Suprapubic skin (tissue), 4 donors: ENCODE data around the gene FATE1. TPM values are rescaled to one million over a fixed set of nuclear protein-coding genes. Genes with fewer than 3 reads are reported as not detected.
A peak's percentile ranks its signal among the peaks of the same experiment; 100 is the strongest.

ENCODE experiments used
- DNase-seq, 2 donors: peaks; one replicate each; pipeline ENCODE4 v3.0.0-alpha.2; 2019; ENCODE audit warnings: low spot score in 2 of 2
- H3K27ac ChIP-seq: fragments of 200-600 bp; sonication (generic); one replicate; pipeline ENCODE4 v1.5.1; 2019
- H3K27me3 ChIP-seq: fragments of 200-600 bp; sonication (generic); one replicate; pipeline ENCODE4 v1.5.1; 2019
- H3K36me3 ChIP-seq: fragments of 200-600 bp; sonication (generic); one replicate; pipeline ENCODE4 v1.5.1; 2019
- H3K4me1 ChIP-seq: fragments of 200-600 bp; sonication (generic); one replicate; pipeline ENCODE4 v1.5.1; 2019
- H3K4me3 ChIP-seq: fragments of 200-600 bp; sonication (generic); one replicate; pipeline ENCODE4 v1.5.1; 2019; ENCODE audit warnings: mild to moderate bottlenecking
- H3K9me3 ChIP-seq: fragments of 200-600 bp; sonication (generic); one replicate; pipeline ENCODE4 v1.5.1; 2019
- CTCF ChIP-seq, 2 donors: fragments of 200-600 bp in 1 of 2; fragments of 450-650 bp in 1 of 2; sonication (generic) in 1 of 2; IDR thresholded peaks; one replicate each; pipeline ENCODE4 v1.5.1; 2016 to 2019; ENCODE audit warnings: antibody characterized with exemption in 2 of 2, mild to moderate bottlenecking in 1 of 2, moderate library complexity in 1 of 2
- EP300 ChIP-seq: sonication (generic); formaldehyde crosslinking; IDR thresholded peaks from one replicate; pipeline ENCODE4 v1.6.1; 2017; ENCODE audit warnings: antibody characterized with exemption
- POLR2A ChIP-seq, 2 donors: fragments of 450-650 bp; IDR thresholded peaks; one replicate each; pipeline ENCODE4 v1.6.1; 2017; ENCODE audit warnings: antibody characterized with exemption in 2 of 2, mild to moderate bottlenecking in 2 of 2, moderate library complexity in 2 of 2
- POLR2AphosphoS5 ChIP-seq, 3 donors: sonication (generic); formaldehyde crosslinking; IDR thresholded peaks; one replicate each; pipeline ENCODE4 v1.6.1; 2017; ENCODE audit warnings: antibody characterized with exemption in 3 of 3
- WGBS: methylation state at CpG from one replicate; pipeline ENCODE4 v1.1.5; 2018; 5-methylcytosine and 5-hydroxymethylcytosine counted together
- total RNA-seq, 4 donors: library from RNA; depleted of rRNA; stranded (reverse); fragments of >200 nt; gene quantifications; one replicate each; pipeline ENCODE4 v1.1.0, GENCODE V29; 2016

FATE1 gene
- total RNA-seq, 4 donors from 2014 or later: not detected

GRCh38 chrX:151711787-151712186, 4.0 kb upstream of the FATE1 start:
- 6% methylated on average over 2 of the region's 2 CpGs for WGBS
- DNase-seq: peak in 1 of 2 donors; percentile 39

GRCh38 chrX:151712253-151712652, 3.6 kb upstream of the FATE1 start:
- TF ChIP-seq POLR2A (IDR thresholded peaks at IDR 0.05): no peak
- no peak for TF ChIP-seq POLR2AphosphoS5 (IDR thresholded peaks at IDR 0.05)
- TF ChIP-seq CTCF (IDR thresholded peaks at IDR 0.05): no peak
- TF ChIP-seq EP300: no peak
- DNase-seq: peak in 1 of 2 donors; percentile 27
- Histone ChIP-seq H3K9me3 (no peaks in the 10 kb centered on the region), H3K36me3 (no peaks in the 10 kb centered on the region), H3K27ac (no peak overlapping the region), H3K27me3 (no peaks in the 10 kb centered on the region), H3K4me1 (no peaks in the 10 kb centered on the region), H3K4me3 (no peak overlapping the region)
- 46% methylated on average over 3 of the region's 3 CpGs for WGBS

More at GRCh38 chrX:151711787-151712186, 4.0 kb upstream of the FATE1 start:
- H3K9me3 ChIP-seq: no peaks in the 10 kb centered on the region
- H3K27ac ChIP-seq: no peak overlapping the region
- H3K36me3 ChIP-seq: no peaks in the 10 kb centered on the region
- H3K4me1 ChIP-seq: no peaks in the 10 kb centered on the region
- no peaks in the 10 kb centered on the region for H3K27me3 ChIP-seq
- TF ChIP-seq CTCF (IDR thresholded peaks at IDR 0.05) (no peak), EP300 (no peak), POLR2AphosphoS5 (IDR thresholded peaks at IDR 0.05) (no peak)
- no peak overlapping the region for H3K4me3 ChIP-seq

DNA sequence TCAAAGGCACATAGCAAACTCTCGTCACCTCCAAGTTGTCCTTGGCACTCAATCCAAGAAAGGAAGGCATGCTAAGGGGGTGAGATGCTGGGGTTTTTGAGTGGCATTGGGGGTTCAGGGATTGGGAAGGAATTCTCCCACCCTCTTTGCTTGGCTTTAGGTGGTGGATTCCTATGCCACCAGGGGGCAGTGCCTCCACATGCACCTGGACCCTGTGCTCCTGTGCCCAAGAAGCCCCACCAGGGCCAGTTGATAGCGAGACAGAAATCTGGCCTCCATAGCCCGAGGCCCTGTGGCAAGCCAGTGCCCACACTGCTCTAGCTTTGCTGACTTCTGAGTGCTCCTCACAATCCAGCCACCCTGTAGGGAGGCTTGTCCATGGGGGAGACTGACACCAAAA, 2.0 kb upstream of the FATE1 start:
- Histone ChIP-seq H3K27ac (no peak overlapping the region), H3K4me3 (no peak overlapping the region), H3K36me3 (no peaks in the 10 kb centered on the region), H3K9me3 (no peaks in the 10 kb centered on the region), H3K27me3 (no peaks in the 10 kb centered on the region), H3K4me1 (no peaks in the 10 kb centered on the region)
- WGBS: 61% methylated on average over 3 of the region's 3 CpGs
- DNase-seq: peak in 1 of 2 donors; percentile 28
- TF ChIP-seq CTCF (IDR thresholded peaks at IDR 0.05) (peak in 1 of 2 donors; percentile 18), POLR2A (IDR thresholded peaks at IDR 0.05) (no peak)

GRCh38 chrX:151714362-151714761, 1.5 kb upstream of the FATE1 start:
- Histone ChIP-seq H3K27me3 (no peaks in the 10 kb centered on the region), H3K36me3 (no peaks in the 10 kb centered on the region), H3K27ac (no peak overlapping the region), H3K9me3 (no peaks in the 10 kb centered on the region), H3K4me3 (no peak overlapping the region), H3K4me1 (no peaks in the 10 kb centered on the region)
- WGBS: 67% methylated on average over 5 of the region's 5 CpGs
- no peak for DNase-seq
- TF ChIP-seq POLR2AphosphoS5 (IDR thresholded peaks at IDR 0.05): no peak
- TF ChIP-seq EP300: no peak
- TF ChIP-seq CTCF (IDR thresholded peaks at IDR 0.05): no peak
- no peak for TF ChIP-seq POLR2A (IDR thresholded peaks at IDR 0.05)

GRCh38 chrX:151722241-151722846, 6.5 kb downstream of the FATE1 start:
- H3K4me1 ChIP-seq: no peaks in the 10 kb centered on the region
- peak; percentile 48 to 55 for DNase-seq
- H3K27me3 ChIP-seq: no peaks in the 10 kb centered on the region
- TF ChIP-seq POLR2A (IDR thresholded peaks at IDR 0.05) (no peak), CTCF (IDR thresholded peaks at IDR 0.05) (no peak), EP300 (no peak), POLR2AphosphoS5 (IDR thresholded peaks at IDR 0.05) (no peak)
- no peaks in the 10 kb centered on the region for H3K9me3 ChIP-seq
- H3K36me3 ChIP-seq: no peaks in the 10 kb centered on the region
- no peak overlapping the region for H3K4me3 ChIP-seq
- 56% methylated on average over 22 of the region's 24 CpGs for WGBS
- H3K27ac ChIP-seq: no peak overlapping the region
